HS-27A (cell line): ENCODE results near the gene FGFRL1.

Source experiments
- DNase-seq: peaks from one replicate; pipeline ENCODE4 v3.0.0-alpha.2; 2012; ENCODE audit warnings: low read depth, missing footprints

Gene FGFRL1, protein sequence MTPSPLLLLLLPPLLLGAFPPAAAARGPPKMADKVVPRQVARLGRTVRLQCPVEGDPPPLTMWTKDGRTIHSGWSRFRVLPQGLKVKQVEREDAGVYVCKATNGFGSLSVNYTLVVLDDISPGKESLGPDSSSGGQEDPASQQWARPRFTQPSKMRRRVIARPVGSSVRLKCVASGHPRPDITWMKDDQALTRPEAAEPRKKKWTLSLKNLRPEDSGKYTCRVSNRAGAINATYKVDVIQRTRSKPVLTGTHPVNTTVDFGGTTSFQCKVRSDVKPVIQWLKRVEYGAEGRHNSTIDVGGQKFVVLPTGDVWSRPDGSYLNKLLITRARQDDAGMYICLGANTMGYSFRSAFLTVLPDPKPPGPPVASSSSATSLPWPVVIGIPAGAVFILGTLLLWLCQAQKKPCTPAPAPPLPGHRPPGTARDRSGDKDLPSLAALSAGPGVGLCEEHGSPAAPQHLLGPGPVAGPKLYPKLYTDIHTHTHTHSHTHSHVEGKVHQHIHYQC

DNA sequence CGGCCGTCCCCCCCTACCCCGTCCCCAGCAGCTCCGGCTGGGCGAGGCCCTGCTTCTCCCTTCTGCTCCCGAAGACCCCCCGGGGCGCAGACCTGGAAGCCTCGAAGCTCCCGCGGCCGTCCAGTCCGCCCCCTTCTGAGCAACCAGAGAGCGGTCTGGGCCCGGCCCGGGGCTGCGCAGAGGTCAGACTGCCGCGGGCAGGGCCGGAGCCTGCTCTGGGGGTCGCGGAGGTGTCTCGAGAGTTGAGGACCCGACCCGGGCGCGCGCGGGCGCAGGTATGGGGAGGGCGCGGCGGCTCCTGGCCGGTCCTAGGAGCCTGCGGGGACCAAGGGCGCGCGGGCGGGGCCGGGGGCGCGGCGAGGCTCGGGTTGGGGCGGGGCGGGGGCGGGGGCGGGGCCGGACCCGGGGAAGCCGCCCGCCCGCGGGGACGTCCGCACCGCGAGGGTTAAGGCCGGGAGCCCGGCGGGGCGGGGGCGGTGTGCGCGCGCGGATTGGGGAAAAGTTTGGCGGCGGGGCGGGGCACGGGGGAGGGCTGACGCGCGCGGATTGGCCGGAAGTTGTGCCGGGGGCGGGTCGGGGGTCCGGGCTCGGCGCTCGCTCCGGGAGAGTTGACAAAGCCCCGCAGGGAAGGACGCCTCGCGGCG is at the start of gene FGFRL1:
Gene FGFRL1, plus strand, starts transcription at position 605 of the 644 bp plus-strand sequence. CDS start 860 bp downstream, outside the sequence.
- DNase-seq: no peak

DNA sequence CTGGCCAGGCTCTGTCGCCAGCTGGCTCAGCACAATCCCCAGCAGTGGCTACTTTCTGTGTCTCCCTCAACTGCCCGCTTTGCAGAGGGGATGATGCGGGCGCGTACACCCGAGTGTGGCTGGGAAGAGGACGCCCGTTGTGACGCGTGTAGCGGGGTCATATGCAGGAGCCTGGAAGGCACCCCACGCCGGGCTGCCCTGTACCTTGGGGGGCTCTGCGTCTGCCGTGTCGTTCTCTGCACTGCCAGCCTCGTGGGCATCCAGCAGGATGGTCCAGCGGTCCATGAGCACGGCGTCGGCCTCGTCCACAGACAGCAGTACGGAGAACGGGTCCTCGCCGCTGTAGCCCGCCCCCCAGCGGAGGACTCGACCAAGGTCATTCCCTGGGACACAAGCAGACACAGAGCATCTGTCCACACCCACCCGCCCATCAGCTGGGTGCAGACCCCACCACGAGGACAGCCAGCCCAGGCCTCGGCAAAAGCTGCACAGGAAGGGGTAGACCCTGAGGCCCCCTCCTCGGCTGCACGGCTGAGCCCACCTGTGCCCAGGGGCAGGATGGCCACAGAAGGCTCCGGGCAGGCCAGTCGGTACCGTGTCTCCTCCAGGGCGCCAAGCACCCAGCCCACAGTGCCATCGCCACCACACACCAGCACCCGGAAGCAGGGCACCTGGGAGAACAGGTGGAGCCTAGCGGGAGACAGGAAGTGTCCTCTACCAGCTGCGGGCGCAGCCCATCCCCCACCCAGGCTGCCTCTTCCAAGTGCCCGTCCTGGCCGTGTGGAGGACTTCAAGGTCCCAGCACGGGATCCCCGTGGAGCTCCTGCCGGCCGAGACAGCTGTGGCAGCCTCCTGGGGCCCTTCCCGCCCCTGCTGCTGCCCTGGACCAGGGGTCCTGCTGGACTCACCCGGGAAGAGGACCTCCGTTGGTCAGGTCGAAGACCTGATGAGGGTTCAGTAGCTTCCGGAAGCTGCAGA is 48.9 kb upstream of the FGFRL1 start:
- no peak for DNase-seq

DNA sequence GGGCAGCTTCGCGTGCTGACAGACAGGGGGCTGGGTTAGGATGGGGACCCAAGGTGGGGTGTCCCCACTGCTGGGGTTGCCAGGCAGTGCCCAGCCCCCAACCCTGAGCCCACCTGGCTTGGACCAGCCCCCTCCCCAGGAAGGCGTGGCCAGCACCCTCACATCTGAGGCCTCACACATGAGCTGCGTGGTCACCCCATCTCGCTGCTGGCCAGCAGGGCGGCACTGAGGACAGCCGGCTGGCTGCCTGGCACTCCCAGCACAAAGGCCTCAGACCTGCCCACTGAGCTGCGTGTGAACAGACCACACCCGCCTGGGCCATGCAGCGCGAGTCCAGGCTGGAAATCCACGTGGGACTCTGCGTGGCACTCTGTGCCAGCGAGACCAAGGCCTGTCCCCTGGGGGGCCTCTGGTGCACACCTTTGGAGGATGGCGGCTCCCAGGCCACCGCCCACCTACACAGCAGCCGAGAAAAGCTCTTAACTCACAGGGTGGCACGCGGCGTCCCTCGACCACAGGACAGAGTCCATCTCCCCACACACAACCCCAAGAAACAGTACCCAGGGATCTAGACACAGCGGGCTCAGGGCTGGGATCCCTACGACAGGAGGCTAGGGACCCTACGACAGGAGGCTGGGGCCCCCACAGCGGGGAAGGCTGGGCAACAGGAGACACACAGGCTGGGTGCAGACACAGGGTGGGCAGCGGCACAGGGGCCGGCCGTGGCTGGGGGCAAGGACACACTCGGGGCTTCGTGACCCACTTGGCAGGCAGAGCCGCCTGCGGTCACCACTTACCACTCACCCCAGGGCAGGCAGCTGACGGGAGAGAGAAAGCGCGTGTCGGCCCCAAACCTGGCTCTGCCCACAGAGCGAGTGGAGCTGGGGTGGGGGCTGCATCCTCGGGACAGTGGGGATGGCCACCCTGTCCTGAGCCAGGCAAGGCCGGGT is 47.9 kb upstream of the FGFRL1 start:
- no peak for DNase-seq

DNA sequence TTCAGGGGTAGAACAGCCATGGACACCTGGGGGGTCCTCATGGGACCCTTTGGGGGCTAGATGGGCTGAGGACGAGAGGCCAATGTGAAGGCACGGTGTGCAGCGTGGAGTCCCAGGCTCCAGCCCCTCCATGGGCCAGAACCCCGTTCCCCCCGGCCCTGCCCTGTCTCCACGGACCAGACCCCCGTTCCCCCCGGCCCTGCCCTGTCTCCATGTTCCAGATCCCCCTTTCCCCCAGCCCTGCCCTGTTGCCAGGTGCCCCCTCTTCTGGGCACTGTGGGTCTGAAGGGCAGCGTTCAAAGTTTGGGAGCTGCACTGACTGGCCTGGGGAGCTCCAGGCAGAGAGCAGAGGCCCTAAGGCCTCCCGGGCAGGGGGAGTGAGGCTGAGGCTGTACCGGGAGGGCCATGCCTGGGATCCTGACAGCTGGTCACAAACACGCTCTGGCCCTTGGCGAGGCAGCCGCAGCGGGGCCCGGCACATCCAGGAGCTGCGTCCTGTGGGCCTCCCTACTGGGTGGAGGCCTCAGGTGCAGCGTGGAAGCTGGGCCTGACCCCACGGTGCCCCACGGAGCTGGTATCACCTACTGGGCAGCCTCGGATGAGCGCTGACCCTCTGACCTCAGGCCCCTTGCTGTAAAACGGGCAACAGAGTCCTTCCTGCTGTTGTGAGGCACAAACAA is 46.9 kb upstream of the FGFRL1 start:
- DNase-seq: no peak

DNA sequence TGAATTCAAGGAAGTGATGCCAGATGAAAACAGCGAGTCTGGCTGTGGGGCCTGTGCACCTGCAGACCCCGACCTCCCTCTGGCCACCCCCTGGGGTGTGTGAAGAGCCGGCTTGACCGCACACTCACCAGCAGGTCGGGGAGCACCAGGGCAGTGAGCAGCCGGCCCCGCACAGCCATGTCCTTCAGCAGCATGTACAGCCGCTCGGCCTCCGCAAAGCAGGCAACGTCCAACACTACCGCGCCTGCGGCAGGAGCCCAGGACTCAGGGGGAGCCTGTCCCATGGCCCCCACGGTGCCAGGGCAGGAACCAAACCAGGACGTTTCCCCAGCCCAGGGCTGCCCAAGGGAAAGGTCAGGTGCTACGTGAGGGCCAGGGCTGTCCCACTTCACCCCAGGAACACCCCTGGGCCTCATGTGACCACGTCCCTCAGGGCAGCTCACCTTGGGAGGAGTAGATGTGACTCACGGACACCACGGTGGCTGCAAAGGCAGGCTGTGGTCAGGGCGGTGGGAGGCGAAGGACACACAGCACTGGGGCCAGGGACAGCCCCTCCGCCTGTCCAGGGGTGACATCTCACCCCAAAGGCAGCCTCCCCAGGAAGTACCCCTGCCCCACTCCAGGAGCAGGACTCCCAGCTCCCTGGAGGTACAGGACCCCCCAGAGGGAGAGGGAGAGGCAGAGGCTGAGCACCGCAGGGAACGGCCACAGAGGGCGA is 46.2 kb upstream of the FGFRL1 start:
- no peak for DNase-seq

DNA sequence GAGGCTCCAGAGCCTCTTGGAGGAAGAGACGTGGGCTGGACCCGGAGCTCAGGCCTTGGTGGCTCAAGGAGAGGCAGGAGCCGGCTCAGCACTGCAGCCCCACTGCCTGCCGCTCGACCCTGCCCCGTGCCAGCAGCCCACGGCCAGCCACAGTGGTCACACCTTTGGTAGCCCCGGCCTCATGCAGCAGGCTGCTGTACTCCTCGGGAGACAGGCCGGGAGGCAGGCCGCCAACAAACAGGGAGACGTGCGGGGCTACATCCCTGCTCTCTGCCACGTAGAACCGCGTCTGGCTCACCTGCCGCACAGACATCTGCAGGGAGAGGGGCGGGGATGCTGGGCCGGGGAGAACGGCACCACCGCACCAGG is 45.7 kb upstream of the FGFRL1 start:
- no peak for DNase-seq

DNA sequence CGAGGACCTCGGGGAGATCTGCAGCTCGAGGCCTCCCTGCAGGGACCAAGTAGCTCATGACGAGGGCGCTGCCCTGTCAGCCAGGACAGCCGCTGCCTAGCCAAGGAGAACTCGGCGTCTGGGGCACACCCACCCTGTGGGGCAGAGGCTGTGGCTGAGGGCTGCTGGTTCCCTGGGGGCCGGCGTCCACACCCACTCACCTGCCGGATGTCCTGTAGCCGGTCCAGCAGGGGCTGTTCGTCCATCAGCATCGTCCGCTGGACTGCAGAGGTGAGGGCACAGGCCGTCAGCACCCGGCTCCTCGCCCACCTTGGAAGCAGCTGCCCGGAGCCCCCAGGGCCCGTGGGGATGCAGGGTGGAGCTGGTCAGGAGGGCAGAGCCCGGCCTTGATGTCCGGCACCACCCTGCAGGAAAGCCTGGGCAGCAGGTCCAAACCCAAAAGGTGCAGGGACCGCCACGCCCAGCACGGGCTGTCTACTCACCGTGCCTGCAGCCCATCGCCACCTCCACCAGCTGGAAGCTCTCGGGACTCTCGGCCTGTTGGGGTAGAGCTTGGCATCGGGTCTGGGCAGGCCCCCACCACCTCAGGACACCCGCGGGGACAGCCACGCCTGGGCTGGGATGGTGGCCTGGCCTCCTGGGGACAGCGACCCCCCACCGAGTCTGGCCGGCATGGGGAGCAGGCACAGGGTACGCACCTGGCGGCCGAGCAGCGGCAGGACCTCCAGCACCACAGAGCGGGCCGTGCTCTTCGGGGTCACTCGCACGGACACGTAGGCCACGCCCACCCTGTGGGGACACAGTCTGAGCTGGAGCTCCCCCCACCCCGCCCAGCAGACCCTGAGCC is 44.9 kb upstream of the FGFRL1 start:
- DNase-seq: no peak

DNA sequence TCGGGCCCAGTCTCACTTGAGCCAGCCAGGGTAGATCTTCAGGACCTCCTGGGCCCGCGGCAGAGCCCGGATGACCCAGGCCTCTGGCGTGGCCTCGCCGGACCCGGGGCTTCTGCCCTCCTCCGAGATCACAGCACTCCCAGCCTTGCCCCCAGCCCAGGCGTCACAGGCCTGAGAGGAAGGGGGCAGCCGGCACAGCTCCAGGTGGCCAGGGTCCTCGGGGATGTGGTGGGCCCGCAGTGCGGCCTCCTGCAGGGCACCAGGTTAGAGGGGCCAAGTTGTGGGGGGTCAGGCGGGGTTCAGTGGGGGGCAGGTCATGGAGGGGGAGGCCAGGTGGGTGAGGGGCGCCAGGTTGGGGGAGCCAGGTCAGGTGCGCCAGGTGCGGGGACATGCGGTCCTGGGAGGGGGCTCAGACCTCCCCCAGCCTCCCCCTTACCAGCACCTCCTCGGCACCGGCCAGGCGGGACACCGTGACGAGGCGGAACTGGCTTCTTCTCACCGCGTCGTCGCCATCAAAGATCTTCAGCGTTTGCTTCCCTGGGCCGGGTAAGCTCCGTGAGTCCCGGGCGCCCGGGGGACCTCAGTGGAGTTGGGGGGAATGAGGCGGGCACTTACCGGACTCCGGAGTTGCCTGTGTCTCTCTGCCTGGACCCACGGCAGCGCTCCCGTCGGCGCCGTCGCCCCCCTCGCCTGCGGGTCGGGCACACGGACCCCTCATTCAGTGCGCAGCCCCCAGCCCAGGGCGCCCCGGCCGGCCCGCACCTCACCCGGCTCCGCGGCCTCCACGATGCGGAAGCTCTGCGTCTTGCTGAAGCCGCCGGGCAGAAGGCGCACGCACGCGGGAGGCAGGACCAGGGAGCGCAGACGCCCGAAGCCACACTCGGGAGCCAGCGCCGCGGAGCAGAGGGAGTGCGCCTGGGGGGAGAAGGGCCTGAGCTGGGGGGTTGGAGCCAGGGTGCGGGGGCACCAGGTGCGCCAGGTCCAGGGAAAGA is 44.0 kb upstream of the FGFRL1 start:
- DNase-seq: no peak

DNA sequence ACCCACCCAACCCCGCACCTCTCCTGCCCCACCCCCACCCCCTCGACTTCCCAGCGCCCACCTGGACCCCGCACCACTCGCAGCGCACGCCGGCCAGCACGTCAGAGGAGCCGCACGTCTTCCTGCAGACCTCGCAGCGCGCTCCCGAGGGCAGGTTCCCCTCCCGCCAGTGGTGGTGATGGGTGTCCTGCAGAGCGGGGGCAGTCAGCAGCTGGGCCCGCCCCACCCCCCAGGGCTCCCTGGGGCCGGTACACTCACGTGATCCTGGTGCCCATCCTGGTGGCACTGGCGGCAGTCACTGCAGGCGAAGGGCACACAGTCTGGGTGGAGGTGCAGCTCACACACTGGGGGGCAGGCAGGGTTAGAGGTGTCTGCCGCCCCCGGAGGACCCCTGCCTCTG is 43.2 kb upstream of the FGFRL1 start:
- DNase-seq: no peak

DNA sequence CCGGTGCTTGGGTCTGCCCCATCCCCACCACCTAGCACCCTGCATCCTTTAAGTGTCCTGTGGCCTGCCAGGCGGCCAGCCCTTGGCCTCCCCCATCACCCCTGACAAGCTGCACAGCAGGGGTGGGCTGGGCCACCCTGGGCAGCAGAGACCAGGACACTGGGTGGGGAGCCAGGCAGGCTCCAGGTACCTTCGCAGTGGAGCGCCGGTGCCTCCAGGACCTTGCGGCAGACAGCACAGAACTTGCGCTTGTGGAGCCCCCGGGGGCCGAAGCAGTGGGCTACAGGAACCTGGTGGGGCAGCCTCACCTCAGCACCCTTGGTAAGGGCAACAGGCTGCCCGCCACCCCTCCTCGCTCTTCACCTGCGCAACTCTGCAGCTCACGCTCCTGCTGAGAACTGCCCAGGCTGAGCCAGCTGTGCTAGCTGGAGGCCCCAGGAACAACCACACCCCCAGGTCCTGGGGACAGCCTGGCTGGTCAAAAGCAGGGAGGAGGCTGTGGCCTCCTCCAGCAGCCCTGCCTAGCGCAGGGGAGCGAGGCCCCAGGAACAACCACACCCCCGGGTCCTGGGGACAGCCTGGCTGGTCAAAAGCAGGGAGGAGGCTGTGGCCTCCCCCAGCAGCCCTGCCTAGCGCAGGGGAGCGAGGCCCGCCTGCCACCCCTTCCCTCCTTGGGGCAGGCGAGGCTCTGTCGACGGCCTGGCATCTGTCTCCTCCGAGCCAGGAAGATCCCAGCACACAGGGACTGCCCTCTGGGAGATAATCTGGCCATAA is 42.6 kb upstream of the FGFRL1 start:
- no peak for DNase-seq

DNA sequence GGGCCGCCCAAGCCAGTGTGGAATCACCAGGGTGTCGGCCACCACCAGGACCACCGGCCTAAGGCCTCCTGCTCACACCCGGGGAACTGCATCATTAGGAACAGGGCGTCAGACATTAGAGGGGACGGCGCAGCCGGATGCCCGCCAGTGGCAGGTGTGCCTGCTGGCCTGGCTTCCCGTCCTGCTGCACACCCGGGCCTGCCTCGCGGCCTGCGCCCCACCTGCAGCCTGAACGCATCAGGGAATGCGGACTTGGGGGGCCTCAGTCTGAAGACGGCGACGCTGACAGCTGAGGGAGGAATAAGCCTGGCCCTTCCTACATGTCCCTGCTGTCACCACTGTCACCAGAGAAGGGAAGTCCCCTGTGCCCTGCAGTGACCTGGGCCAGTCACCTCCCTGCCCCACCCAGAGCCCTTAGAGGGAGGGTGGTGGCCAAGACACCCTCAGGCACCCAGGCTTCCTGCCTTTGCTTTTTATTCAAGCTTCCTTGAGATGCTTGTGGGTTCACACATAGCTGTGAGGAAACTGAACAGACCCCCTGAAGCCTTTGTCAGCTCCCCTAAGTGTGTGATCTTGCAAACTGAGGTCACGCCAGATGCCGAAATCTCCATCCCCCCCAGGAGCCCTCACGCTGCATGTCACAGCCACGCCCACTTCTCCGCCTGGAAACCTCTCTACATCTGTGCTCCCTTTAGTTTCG is 41.2 kb upstream of the FGFRL1 start:
- no peak for DNase-seq

DNA sequence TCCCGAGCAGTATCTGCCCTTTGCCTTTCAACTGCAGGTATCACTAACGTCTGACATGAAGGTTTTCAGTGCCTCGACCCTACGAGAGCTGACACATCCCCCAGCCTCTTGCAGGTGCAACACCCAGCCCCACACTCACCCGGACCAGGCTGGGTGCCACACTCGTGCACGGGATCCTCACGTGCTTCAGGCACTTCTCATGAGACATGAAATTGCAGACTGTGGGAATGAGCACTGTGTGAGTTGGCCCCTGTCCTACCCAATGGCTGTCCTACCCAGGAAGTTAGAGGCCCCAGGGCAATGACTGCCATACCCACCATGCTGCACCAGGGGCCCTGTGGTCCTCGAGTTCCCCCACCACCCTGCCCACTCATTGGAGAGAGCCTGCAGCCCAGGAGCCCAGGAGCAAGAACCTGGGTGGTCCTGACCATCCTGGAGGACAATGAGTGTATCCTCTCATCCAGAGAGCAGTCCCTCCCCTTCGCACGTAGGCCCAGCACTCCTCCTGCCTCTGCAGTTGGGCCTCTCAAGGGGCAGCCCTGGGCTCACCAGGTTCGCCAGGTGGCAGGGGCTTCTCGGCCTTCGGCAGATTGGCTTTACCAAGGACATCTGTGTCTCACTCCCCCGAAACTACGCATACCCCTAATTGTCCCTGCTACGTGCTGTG is 40.4 kb upstream of the FGFRL1 start:
- no peak for DNase-seq

DNA sequence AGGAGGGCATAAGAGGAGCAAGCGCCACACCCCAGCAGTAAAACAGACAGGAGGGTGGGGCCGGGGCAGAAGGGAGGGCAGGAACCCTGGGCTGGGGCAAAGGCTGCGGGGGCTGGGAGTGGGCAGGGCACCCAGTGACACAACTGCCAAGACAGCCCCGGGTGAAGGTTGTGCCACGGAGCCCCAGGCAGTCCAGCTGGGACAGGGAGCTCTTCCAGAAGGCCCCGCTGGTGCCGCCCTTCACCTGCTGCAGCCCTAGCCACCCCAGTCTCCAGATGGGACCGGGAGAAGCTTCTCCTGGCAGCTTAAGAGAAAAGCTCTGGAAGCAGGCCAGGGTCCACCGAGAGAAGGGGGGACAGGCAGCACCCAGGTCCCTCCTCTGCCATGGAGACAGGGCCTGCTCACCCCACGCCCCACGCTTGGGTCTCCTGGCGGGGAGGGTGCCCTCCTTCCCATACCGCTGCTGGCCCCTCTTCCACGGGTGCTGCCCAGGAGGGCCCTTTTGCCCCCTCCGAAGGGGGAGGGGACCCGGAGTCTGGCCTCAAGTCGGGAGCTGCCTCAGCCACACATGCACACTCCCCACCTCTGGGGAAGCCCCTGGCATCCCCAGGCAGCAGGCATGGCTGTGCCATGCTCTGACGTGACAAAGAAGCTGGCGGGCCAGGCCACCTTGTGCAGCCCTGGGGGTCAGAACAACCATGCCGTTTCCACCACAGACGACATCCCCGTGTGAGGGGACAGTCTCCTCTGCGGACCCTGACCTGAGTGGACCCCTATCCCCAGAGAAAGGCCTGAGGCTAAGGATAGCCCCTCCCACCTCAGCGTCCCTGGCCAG is 39.5 kb upstream of the FGFRL1 start:
- DNase-seq: no peak

DNA sequence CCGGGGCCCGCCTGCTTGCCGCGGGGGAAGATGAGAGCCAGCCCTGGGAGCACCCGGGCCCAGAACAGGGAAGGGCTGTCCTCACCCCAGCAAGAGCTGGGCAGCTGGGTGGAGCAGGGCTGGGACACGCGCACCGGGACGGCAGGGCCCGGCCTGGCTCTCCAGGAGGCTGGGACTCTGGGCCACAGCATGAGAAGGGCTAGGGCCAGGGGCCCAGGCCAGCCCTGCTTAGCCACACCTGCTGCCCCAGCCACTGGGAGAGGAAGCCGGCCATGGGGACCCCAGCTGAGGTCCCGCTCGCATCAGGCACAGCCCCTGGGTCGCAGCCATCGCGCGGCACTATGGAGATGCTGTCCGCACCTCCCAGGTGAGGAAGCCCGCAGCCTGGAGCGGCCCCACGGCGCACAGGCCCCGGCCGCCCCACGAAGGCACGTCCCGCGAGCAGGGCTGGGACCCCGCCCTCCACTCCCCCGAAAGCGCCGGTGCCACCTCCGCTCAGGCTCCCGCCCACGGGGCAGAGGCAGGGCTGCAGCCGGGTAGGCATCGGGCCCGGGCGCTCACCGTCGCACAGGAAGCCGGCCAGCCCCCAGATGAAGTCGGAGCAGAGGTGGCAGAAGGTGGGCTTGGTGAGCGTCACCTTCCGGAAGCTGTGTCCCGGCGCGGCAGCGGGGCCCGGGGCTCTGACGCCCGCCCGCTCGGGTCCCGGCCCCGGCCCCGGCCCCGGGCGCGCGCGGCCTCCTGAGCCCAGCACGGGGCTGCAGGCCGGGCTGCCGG is 38.6 kb upstream of the FGFRL1 start:
- DNase-seq: no peak
